C4-2B (cell line): ENCODE data around the gene HDAC4.

ENCODE experiments used
- ZFX ChIP-seq: fragments of 450-650 bp; IDR thresholded peaks from 2 replicates; pipeline ENCODE4 v1.6.1; 2017
- TF ChIP-seq, protein P1 (sequence below): fragments of 450-650 bp; conservative IDR thresholded peaks from 2 replicates; pipeline ENCODE4 v1.5.1; 2017; ENCODE audit warnings: mild to moderate bottlenecking

DNA sequence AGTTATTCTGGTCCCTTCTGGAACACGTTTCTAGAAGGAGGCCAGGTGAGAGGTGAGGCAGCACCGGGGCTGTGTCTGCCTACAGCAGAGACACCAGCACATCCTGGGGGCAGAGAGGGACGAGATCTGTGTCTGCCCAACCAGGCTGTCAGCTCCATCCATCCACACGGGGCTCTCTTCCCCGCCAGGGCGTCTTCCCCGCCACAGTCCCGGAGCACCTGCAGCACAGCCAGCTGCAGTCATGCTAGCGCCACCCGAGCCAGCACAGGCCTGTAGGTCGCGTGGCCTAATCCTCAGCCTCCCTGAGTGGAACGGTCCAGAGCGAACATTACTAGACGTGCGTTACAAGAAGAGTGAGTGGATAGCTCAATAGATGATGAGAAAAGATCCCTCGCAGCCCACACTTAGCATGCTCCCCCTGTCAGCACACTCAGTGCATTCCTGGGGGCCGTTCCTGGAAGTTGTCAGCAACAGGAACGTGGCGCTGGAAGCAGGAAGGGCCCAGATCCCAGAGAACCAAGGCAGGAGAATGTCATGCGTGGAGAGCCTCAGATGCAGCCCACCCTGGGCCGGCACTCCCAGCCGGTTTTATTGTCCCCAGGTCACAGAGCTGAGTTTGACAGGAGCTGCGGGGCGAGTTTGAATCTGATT is 374.0 kb downstream of the HDAC4 start:
- TF ChIP-seq, protein P1, sequence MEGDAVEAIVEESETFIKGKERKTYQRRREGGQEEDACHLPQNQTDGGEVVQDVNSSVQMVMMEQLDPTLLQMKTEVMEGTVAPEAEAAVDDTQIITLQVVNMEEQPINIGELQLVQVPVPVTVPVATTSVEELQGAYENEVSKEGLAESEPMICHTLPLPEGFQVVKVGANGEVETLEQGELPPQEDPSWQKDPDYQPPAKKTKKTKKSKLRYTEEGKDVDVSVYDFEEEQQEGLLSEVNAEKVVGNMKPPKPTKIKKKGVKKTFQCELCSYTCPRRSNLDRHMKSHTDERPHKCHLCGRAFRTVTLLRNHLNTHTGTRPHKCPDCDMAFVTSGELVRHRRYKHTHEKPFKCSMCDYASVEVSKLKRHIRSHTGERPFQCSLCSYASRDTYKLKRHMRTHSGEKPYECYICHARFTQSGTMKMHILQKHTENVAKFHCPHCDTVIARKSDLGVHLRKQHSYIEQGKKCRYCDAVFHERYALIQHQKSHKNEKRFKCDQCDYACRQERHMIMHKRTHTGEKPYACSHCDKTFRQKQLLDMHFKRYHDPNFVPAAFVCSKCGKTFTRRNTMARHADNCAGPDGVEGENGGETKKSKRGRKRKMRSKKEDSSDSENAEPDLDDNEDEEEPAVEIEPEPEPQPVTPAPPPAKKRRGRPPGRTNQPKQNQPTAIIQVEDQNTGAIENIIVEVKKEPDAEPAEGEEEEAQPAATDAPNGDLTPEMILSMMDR, result no peak
- no peak for TF ChIP-seq ZFX
